ENCODE data around the gene ETFA.

Gene ETFA

GRCh38 chr15:76189106-76189505 lies 122.2 kb downstream of the ETFA start:
- no peaks in the 10 kb centered on the region for H3K9me3 ChIP-seq (ENCODE audit: control insufficient read depth, insufficient read depth, low read depth, low read length)
- no peak overlapping the region for H3K27ac ChIP-seq (ENCODE audit: extremely low read depth, low read depth, low read length)
- H3K36me3 ChIP-seq (ENCODE audit: control insufficient read depth in 2 of 2, insufficient read depth in 1 of 2, low read length in 2 of 2) = no peaks in the 10 kb centered on the region
- POLR2A ChIA-PET = no interaction called here
- no peak overlapping the region for H3K4me3 ChIP-seq (ENCODE audit: low read depth, low read length)
- TF ChIP-seq INSM2 (tag by site-specific recombination; IDR thresholded peaks at IDR 0.05) (no peak), ZIC2 (tag by site-specific recombination; IDR thresholded peaks at IDR 0.05) (no peak), ZNF473 (tag by site-specific recombination; IDR thresholded peaks at IDR 0.05) (no peak), WT1 (tag by site-specific recombination; IDR thresholded peaks at IDR 0.05) (no peak), ZNF335 (tag by site-specific recombination; conservative IDR thresholded peaks at IDR 0.05) (no peak), CTCF (tag by site-specific recombination; IDR thresholded peaks at IDR 0.05) (no peak), ZNF354C (tag by site-specific recombination; IDR thresholded peaks at IDR 0.05; ENCODE audit: borderline replicate concordance, low read depth) (no peak), REST (tag by site-specific recombination; IDR thresholded peaks at IDR 0.05) (no peak), SCRT1 (tag by site-specific recombination; IDR thresholded peaks at IDR 0.05; ENCODE audit: borderline replicate concordance) (no peak), ZNF121 (tag by site-specific recombination; IDR thresholded peaks at IDR 0.05) (no peak), ZFP37 (tag by site-specific recombination; IDR thresholded peaks at IDR 0.05) (no peak), ZNF366 (tag by site-specific recombination; conservative IDR thresholded peaks at IDR 0.05) (peak; percentile 96), ZNF311 (tag by site-specific recombination; IDR thresholded peaks at IDR 0.05; ENCODE audit: borderline replicate concordance) (no peak), PRDM1 (tag by site-specific recombination; IDR thresholded peaks at IDR 0.05) (peak; percentile 49; the same call in 1 of the 2 replicates)
- peaks cover 3% of the 10 kb centered on the region for H3K4me1 ChIP-seq (ENCODE audit: control insufficient read depth, insufficient read depth, low read length)
- CTCF ChIA-PET = interaction anchor here (0.6 to 2.4 kb wide), 7 partner anchors 31 to 351 kb away, joined by 3 to 9 read pairs (median 4); no protein-coding TSS in a partner anchor

- Histone ChIP-seq H3K4me3 (ENCODE audit: low read depth, low read length) (no peak overlapping the region), H3K9me3 (ENCODE audit: control insufficient read depth, insufficient read depth, low read depth, low read length) (no peaks in the 10 kb centered on the region), H3K4me1 (ENCODE audit: control insufficient read depth, insufficient read depth, low read length) (peaks cover 3% of the 10 kb centered on the region), H3K27ac (ENCODE audit: extremely low read depth, low read depth, low read length) (no peak overlapping the region), H3K36me3 (ENCODE audit: control insufficient read depth in 2 of 2, insufficient read depth in 1 of 2, low read length in 2 of 2) (no peaks in the 10 kb centered on the region)
- TF ChIP-seq ZNF48 (tag by site-specific recombination; IDR thresholded peaks at IDR 0.05) (no peak), ZNF324 (tag by site-specific recombination; IDR thresholded peaks at IDR 0.05) (no peak), ZNF843 (tag by site-specific recombination; IDR thresholded peaks at IDR 0.05) (no peak), ZNF138 (tag by site-specific recombination; IDR thresholded peaks at IDR 0.05; ENCODE audit: borderline replicate concordance) (no peak)
- POLR2A ChIA-PET = interaction anchor here (1.0 kb wide), 1 partner anchor 149 kb away, joined by 5 read pairs; the partner anchor contains the start of gene ISL2
- CTCF ChIA-PET = interaction anchor here (0.6 to 4.8 kb wide), 7 partner anchors 9 to 1053 kb away, joined by 3 to 35 read pairs (median 3); no protein-coding TSS in a partner anchor
These were observed 124.1 kb downstream of the ETFA start for GRCh38 chr15:76187163-76187562.

All from HEK293 (cell line).